ENCODE measurements around the gene SORCS2.

The SORCS2 gene

GRCh38 chr4:7398788-7399439, 206.6 kb downstream of the SORCS2 start:
- no peak for DNase-seq

- DNase-seq = no peak
These were observed 207.3 kb downstream of the SORCS2 start for GRCh38 chr4:7399440-7400234.

- DNase-seq = no peak
These were observed 208.4 kb downstream of the SORCS2 start for GRCh38 chr4:7400671-7401298.

GRCh38 chr4:7402526-7402925, 210.2 kb downstream of the SORCS2 start:
- no peak for DNase-seq

GRCh38 chr4:7403001-7403400, 210.7 kb downstream of the SORCS2 start:
- no peak for DNase-seq

- DNase-seq = no peak
These were observed 215.8 kb downstream of the SORCS2 start for GRCh38 chr4:7408166-7408565.

GRCh38 chr4:7410446-7410845, 218.1 kb downstream of the SORCS2 start:
- DNase-seq = no peak

GRCh38 chr4:7411491-7411890, 219.2 kb downstream of the SORCS2 start:
- no peak for DNase-seq

- no peak for DNase-seq
These were observed 219.7 kb downstream of the SORCS2 start for GRCh38 chr4:7411896-7412553.

- DNase-seq = no peak
These were observed 220.2 kb downstream of the SORCS2 start for GRCh38 chr4:7412554-7412912.

GRCh38 chr4:7414046-7414445, 221.7 kb downstream of the SORCS2 start:
- DNase-seq = no peak

- no peak for DNase-seq
These were observed 222.6 kb downstream of the SORCS2 start for GRCh38 chr4:7414736-7415510.

- DNase-seq = no peak
These were observed 223.8 kb downstream of the SORCS2 start for GRCh38 chr4:7415927-7416686.

- no peak for DNase-seq
These were observed 224.6 kb downstream of the SORCS2 start for GRCh38 chr4:7416745-7417432.

GRCh38 chr4:7417639-7418038, 225.3 kb downstream of the SORCS2 start:
- no peak for DNase-seq

- DNase-seq = no peak
These were observed 226.0 kb downstream of the SORCS2 start for GRCh38 chr4:7418131-7418943.

- no peak for DNase-seq
These were observed 227.8 kb downstream of the SORCS2 start for GRCh38 chr4:7419961-7420660.

GRCh38 chr4:7420661-7421040, 228.3 kb downstream of the SORCS2 start:
- DNase-seq = no peak

- DNase-seq = no peak
These were observed 229.2 kb downstream of the SORCS2 start for GRCh38 chr4:7421356-7422150.
